Activated naive CD4-positive, alpha-beta T cell treated with anti-CD3 and anti-CD28 coated beads for 36 hours (primary cell): ENCODE data around the gene VPS29. TPM values are rescaled to one million over a fixed set of nuclear protein-coding genes. Genes with fewer than 3 reads are reported as not detected.
"Not testable (repeated sequence)": the region's sequence is repeated elsewhere in the genome, so short reads cannot be mapped to it uniquely, and the experiment has no call there.

Experiments used
- CTCF ChIA-PET: fragments of 350-600 bp; sonication (Branson Sonifier 250); formaldehyde crosslinking; loops from one replicate; lab custom pipeline; 2021; ENCODE audit warnings: antibody characterized with exemption; lab: Charles Lee
- DNase-seq: peaks from one replicate; pipeline ENCODE4 v3.0.0-alpha.2; 2020
- H3K27ac Mint-ChIP-seq: one replicate; pipeline ENCODE4 v1.8.0; 2021; ENCODE audit warnings: mild to moderate bottlenecking, mixed read lengths
- H3K27me3 Mint-ChIP-seq: one replicate; pipeline ENCODE4 v1.8.0; 2021; ENCODE audit warnings: low read depth, mixed read lengths
- H3K36me3 Mint-ChIP-seq: one replicate; pipeline ENCODE4 v1.8.0; 2021; ENCODE audit warnings: low read depth, mixed read lengths
- H3K4me1 Mint-ChIP-seq: one replicate; pipeline ENCODE4 v1.8.0; 2021; ENCODE audit warnings: low read depth, mixed read lengths
- H3K4me3 Mint-ChIP-seq: one replicate; pipeline ENCODE4 v1.8.0; 2021; ENCODE audit warnings: mild to moderate bottlenecking, moderate library complexity, mixed read lengths
- H3K9me3 Mint-ChIP-seq: one replicate; pipeline ENCODE4 v1.8.0; 2021; ENCODE audit warnings: mixed read lengths
- intact Hi-C: fragments of 100-400 bp; cut with micrococcal nuclease; formaldehyde crosslinking; loops from one replicate; pipeline ENCODE4 v1.15.1; 2023
- total RNA-seq, 2 experiments: library from RNA; stranded (reverse); gene quantifications; one replicate each; pipeline ENCODE4 v1.2.3, GENCODE V29; 2021

The VPS29 gene
- total RNA-seq, 2 experiments from 2014 or later: 76.6 to 81.8 TPM

DNA sequence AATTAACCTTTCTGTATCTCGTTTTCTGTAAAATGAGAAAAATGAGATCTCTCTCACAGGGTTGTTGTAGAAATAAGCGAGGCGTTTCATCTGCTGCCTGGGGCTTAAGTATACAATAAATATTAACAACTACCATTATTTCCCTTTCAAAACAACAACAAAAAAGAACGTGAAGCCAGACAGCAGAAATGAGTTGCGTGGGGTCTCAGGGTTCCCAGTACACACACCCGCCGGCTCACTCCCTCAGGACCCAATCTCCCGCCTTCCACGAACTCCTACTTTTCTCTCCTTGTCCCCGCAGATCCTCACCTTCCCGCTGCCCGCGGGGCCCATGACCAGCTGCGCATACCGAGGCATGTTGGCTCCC is 34.1 kb downstream of the VPS29 start:
- H3K4me1 Mint-ChIP-seq: peaks cover 41% of the 10 kb centered on the region
- H3K36me3 Mint-ChIP-seq: peaks cover 20% of the 10 kb centered on the region
- H3K4me3 Mint-ChIP-seq: peak overlapping the region; percentile 98
- H3K27ac Mint-ChIP-seq: peak overlapping the region; percentile 96
- no peaks in the 10 kb centered on the region for H3K9me3 Mint-ChIP-seq
- no peaks in the 10 kb centered on the region for H3K27me3 Mint-ChIP-seq
- DNase-seq: no peak
- intact Hi-C loops: loop anchor here (1.0 to 5.0 kb wide), 11 partner anchors 18 to 419 kb away; partner anchors contain the start of genes ANAPC7, ARPC3, IFT81 and PPTC7
- CTCF ChIA-PET: interaction anchor here (1.0 to 2.5 kb wide), 8 partner anchors 9 to 175 kb away, joined by 3 to 36 read pairs (median 6); partner anchors contain the start of genes ARPC3, RAD9B and VPS29

DNA sequence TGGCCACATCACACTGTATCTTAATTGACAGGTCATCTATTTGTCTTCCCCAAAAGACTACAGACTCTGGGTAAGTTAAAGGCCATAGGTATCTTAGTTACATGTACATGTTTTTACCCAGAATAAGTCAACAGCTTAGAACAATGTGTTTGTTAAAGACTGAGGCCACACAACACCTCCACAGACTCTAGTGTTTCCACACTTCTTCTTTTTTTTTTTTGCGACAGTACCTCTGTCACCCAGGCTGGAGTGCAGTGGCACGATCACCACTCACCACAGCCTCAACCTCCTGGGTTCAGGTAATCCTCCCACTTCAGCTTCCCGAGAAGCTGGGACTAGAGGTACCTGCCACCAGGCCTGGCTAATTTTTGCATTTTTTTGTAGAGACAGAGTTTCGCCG is 35.1 kb downstream of the VPS29 start:
- CTCF ChIA-PET: interaction anchor here (0.9 to 1.5 kb wide), 3 partner anchors 15 to 135 kb away, joined by 3 to 6 read pairs (median 6); partner anchors contain the start of gene ARPC3
- no peak for DNase-seq
- Mint-ChIP-seq H3K9me3 (no peaks in the 10 kb centered on the region), H3K27ac (no peak overlapping the region), H3K4me1 (peaks cover 42% of the 10 kb centered on the region), H3K27me3 (no peaks in the 10 kb centered on the region), H3K4me3 (peak overlapping the region; percentile 48), H3K36me3 (peaks cover 19% of the 10 kb centered on the region)
- intact Hi-C loops: loop anchor here (5.0 kb wide), 3 partner anchors 86 to 421 kb away; partner anchors contain the start of gene IFT81

DNA sequence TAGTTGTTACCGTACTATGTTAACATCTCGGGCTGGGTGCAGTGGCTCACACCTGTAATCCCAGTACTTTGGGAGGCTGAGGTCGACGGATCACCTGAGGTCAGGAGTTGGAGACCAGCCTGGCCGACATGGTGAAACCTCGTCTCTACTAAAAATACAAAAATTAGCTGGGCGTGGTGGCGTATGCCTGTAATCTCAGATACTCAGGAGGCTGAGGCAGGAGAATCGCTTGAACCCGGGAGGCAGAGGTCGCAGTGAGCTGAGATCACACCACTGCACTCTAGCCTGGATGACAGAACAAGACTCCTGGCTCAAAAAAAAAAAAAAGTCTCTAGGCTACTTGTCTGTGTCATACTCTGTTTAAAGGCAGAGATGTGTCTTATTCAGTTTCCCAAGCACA is 36.1 kb downstream of the VPS29 start:
- DNase-seq, H3K4me3 Mint-ChIP-seq, H3K9me3 Mint-ChIP-seq, H3K27ac Mint-ChIP-seq, H3K27me3 Mint-ChIP-seq: not testable (repeated sequence)
- CTCF ChIA-PET: interaction anchor here (0.6 to 1.5 kb wide), 4 partner anchors 16 to 540 kb away, joined by 3 to 6 read pairs (median 4); partner anchors contain the start of gene ARPC3
- intact Hi-C loops: loop anchor here (5.0 kb wide), 3 partner anchors 87 to 422 kb away; partner anchors contain the start of gene IFT81
- peaks cover 39% of the 10 kb centered on the region for H3K4me1 Mint-ChIP-seq
- H3K36me3 Mint-ChIP-seq: peaks cover 12% of the 10 kb centered on the region

DNA sequence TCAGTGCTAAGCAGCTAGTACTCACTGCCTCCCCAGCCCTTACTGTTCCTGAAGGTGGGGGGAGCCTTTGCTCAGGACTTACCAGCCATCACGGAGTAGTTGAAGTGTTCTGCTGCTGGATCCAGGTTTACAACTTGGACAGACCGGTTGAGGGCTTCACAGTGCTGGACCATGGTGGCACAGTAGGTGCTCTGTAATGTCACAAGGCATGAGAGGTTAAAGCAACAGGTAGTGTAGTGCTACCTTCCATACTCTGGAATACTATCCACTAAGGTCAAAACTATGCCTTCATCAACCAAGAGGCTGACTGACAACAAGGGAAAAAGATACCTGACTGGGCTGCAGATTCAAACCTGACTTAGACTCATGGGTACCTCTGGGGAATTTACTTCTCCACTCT is 36.9 kb downstream of the VPS29 start:
- CTCF ChIA-PET: no interaction called here
- no peak overlapping the region for H3K27ac Mint-ChIP-seq
- H3K27me3 Mint-ChIP-seq: no peaks in the 10 kb centered on the region
- no peak overlapping the region for H3K4me3 Mint-ChIP-seq
- H3K36me3 Mint-ChIP-seq: peaks cover 11% of the 10 kb centered on the region
- no peak for DNase-seq
- intact Hi-C loops: loop anchor here (5.0 kb wide), 3 partner anchors 87 to 422 kb away; partner anchors contain the start of gene IFT81
- H3K9me3 Mint-ChIP-seq: no peaks in the 10 kb centered on the region
- peaks cover 32% of the 10 kb centered on the region for H3K4me1 Mint-ChIP-seq

DNA sequence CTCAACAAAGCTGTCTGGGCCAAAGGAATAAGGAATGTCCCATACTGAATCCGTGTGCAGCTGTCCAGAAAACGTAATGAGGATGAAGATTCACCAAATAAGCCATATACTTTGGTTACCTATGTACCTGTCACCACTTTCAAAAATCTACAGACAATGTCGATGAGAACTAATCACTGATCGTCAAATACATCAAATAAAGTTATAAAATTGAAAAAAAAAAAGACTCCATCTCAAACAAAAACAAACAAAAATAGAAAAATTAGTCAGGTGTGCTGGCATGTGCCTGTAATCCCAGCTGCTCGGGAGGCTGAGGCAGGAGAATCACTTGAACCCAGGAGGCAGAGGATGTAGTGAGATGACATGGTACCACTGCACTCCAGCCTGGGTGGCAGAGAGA is 40.7 kb downstream of the VPS29 start:
- intact Hi-C loops, DNase-seq, H3K27ac Mint-ChIP-seq, H3K9me3 Mint-ChIP-seq, H3K27me3 Mint-ChIP-seq, H3K4me3 Mint-ChIP-seq, H3K4me1 Mint-ChIP-seq: not testable (repeated sequence)
- CTCF ChIA-PET: interaction anchor here (0.6 to 0.7 kb wide), 3 partner anchors 8 to 435 kb away, joined by 3 to 5 read pairs (median 3); no protein-coding TSS in a partner anchor
- peaks cover 15% of the 10 kb centered on the region for H3K36me3 Mint-ChIP-seq

DNA sequence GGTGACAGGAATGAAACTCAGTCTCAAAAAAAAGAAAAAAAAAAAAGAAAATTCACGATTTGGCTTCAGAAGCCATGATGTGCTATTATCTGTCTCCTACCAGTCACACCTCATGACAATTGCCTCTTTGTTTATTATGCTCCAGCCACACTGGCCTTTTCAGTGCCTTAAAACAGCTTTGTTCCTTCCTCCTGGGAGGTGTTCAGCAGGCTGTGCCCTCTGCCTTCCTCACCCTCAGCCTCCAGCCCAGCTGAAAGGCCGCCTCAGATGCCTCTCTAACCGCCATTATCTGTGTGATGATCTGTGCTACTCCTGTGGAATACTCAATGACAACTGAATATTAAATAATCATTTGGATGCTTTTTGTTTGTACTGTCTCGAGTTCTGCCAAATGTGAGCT is 43.2 kb downstream of the VPS29 start:
- Mint-ChIP-seq H3K9me3 (no peaks in the 10 kb centered on the region), H3K36me3 (peaks cover 15% of the 10 kb centered on the region), H3K4me3 (no peak overlapping the region), H3K27ac (no peak overlapping the region), H3K27me3 (no peaks in the 10 kb centered on the region), H3K4me1 (peaks cover 4% of the 10 kb centered on the region)
- intact Hi-C loops: no loop called here
- no peak for DNase-seq
- CTCF ChIA-PET: interaction anchor here (0.6 to 1.4 kb wide), 3 partner anchors 10 to 1892 kb away, joined by 3 to 6 read pairs (median 4); partner anchors contain the start of genes FAM216A and GPN3

DNA sequence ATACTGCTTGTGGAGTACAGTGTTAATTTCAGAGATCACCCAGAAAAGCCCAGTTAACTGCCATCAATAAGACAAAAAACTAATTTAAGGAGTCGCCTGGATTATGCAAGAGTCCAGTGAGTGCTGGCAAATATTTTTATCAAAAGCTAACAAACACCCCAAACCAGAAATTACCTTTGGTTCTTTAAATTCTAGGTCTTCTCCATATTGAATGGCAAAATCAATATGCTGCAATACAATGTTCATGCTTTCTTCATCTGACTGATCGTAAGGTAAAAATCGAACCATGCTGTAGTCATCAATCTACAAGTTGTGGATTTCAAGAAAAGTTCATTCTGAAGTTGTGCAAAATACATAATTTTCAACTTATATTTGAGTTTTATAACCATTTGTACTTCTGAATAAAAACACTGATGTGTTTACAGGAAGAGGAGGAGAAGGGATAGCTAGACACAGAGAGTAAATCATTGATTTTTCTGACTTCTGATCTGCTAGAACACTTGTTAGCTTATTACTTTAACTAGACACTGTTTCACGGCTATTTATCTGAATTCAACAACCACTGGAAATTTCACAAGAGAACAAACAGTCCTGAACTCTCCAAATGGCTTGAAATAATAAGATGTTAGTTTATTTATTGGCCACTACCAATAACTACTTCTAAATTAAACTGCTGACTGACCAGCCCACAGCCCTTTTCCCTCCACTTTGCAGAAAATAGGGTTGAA is 48.2 kb downstream of the VPS29 start:
- Mint-ChIP-seq H3K9me3 (no peaks in the 10 kb centered on the region), H3K27me3 (no peaks in the 10 kb centered on the region), H3K4me3 (no peak overlapping the region), H3K36me3 (peaks cover 27% of the 10 kb centered on the region), H3K4me1 (peaks cover 16% of the 10 kb centered on the region), H3K27ac (no peak overlapping the region)
- DNase-seq: no peak
- intact Hi-C loops: loop anchor here (5.0 kb wide), 1 partner anchor 171 kb away; the partner anchor contains the start of gene ATP2A2
- CTCF ChIA-PET: interaction anchor here (0.9 to 5.6 kb wide), 4 partner anchors 15 to 149 kb away, joined by 3 to 30 read pairs (median 11); partner anchors contain the start of genes FAM216A and GPN3

DNA sequence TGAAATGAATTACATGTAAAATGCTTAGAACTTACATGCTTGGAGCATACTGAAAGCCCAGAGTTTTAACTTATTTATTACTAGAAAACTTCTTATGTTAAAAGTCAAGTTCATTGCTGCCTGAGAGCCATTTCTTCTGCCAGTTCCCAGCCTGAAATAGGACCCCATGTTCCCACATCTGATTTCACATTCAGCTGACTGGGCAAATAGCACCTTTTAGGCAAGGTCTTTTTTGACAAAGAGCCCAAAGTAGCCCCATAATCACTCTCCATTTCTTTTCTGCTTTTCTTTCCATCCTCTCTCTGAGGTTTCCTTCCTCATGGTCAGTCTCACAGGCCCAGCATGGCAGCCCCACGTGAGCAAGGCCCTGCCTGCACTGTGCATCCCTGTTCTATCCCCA is 50.6 kb downstream of the VPS29 start:
- intact Hi-C loops: loop anchor here (2.0 to 5.0 kb wide), 2 partner anchors 62 to 169 kb away; partner anchors contain the start of gene ATP2A2
- H3K27ac Mint-ChIP-seq: peak overlapping the region; percentile 100
- no peak for DNase-seq
- CTCF ChIA-PET: interaction anchor here (1.0 to 5.6 kb wide), 9 partner anchors 15 to 156 kb away, joined by 4 to 50 read pairs (median 6); partner anchors contain the start of genes FAM216A and GPN3
- peaks cover 29% of the 10 kb centered on the region for H3K36me3 Mint-ChIP-seq
- peak overlapping the region; percentile 100 for H3K4me3 Mint-ChIP-seq
- H3K4me1 Mint-ChIP-seq: peaks cover 32% of the 10 kb centered on the region
- H3K27me3 Mint-ChIP-seq: no peaks in the 10 kb centered on the region
- no peaks in the 10 kb centered on the region for H3K9me3 Mint-ChIP-seq

DNA sequence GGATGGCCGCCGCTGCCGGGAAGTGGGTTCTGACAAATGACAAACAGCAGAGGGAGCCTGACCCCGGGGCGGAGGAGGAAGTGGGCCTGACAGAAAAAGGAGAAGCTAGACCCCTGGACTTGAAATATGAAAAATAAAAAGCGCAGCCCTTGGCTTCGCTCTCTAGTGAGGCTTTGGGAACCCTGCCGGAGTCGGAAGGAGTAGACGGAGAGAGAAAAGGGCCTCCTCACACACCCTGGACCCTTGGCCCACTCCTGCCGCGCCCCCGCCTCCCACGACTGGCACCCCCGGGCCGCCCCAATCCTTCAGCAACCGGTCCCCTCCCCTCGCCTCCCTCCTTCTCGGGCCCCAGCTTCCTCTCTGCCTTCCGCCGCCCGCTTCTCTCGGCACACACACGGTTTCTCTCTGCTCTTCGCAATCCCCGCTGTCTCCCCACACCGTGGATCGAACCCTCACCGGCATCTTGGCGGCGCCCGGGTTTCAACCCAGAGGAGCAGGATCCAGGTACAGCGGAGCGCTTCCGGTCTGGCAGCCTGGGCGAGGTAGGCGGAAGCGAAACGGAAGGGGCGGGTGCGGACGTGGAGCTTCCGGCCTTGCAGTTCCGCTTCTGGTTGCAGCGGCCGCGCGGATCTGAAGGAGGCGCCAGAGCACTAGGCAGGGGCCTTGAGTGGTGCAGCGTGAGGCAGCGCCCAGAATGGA is 52.0 kb downstream of the VPS29 start, which contains the start of gene ARPC3:
ARPC3 (minus strand) TSS at position 539 of the 699 bp plus-strand sequence; CDS start at position 462, 77 bp downstream.
- Mint-ChIP-seq H3K27ac (peak within 1 kb of the TSS; percentile 100), H3K4me1 (peaks cover 38% of the 10 kb centered on the region), H3K4me3 (peak within 1 kb of the TSS; percentile 100), H3K9me3 (no peaks in the 10 kb centered on the region), H3K27me3 (no peaks in the 10 kb centered on the region), H3K36me3 (peaks cover 31% of the 10 kb centered on the region)
- intact Hi-C loops: loop anchor here (1.0 to 5.0 kb wide), 10 partner anchors 18 to 438 kb away; partner anchors contain the start of genes ANAPC7, ATP2A2, FAM216A and GPN3
- CTCF ChIA-PET: interaction anchor here (0.6 to 5.6 kb wide), 23 partner anchors 10 to 426 kb away, joined by 3 to 50 read pairs (median 4); partner anchors contain the start of genes FAM216A and GPN3
- DNase-seq: peak; percentile 98

DNA sequence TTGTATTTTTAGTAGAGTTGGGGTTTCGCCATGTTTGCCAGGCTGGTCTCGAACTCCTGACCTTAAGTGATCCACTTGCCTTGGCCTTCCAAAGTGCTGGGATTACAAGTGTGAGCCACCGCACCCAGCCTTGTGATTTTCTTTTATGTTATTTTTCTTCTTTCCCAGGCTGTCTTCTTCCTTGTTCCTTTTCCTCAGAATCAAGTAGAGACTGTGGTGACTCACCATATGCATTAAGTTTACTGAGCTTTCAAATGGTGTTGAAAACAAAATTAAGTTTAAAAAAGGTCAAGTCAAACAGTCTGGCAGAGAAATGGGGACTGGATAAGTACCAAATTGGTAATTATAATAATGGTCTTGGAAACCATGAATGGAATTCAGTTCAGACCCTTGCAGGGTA is 57.5 kb downstream of the VPS29 start:
- CTCF ChIA-PET: no interaction called here

More for the DNA sequence above, 57.5 kb downstream of the VPS29 start:
- H3K27ac Mint-ChIP-seq: no peak overlapping the region
- no peaks in the 10 kb centered on the region for H3K27me3 Mint-ChIP-seq
- DNase-seq: no peak
- peaks cover 24% of the 10 kb centered on the region for H3K36me3 Mint-ChIP-seq
- intact Hi-C loops: no loop called here
- H3K9me3 Mint-ChIP-seq: no peaks in the 10 kb centered on the region
- H3K4me1 Mint-ChIP-seq: peaks cover 32% of the 10 kb centered on the region
- no peak overlapping the region for H3K4me3 Mint-ChIP-seq
